GM19238 (cell line): ENCODE data around the gene CCDC171.

Experiments
- DNase-seq: peaks from one replicate; pipeline ENCODE4 v3.0.0; 2011; ENCODE audit warnings: low spot score; ENCODE audit not compliant: insufficient read length

The CCDC171 gene

GRCh38 chr9:15977438-15977837 lies 424.6 kb downstream of the CCDC171 start:
- no peak for DNase-seq

GRCh38 chr9:15982182-15982581 lies 429.3 kb downstream of the CCDC171 start:
- no peak for DNase-seq

- no peak for DNase-seq
These were observed 446.8 kb downstream of the CCDC171 start for GRCh38 chr9:15999422-16000339.

- DNase-seq, result no peak
These were observed 448.0 kb downstream of the CCDC171 start for GRCh38 chr9:16000811-16001210.

- no peak for DNase-seq
These were observed 449.0 kb downstream of the CCDC171 start for GRCh38 chr9:16001856-16002255.

GRCh38 chr9:16002816-16003215 lies 450.0 kb downstream of the CCDC171 start:
- no peak for DNase-seq

GRCh38 chr9:16003785-16004184 lies 450.9 kb downstream of the CCDC171 start:
- no peak for DNase-seq

GRCh38 chr9:16004613-16005012 lies 451.8 kb downstream of the CCDC171 start:
- DNase-seq, result no peak

GRCh38 chr9:16010221-16010620 lies 457.4 kb downstream of the CCDC171 start:
- DNase-seq, result no peak

GRCh38 chr9:16012621-16013020 lies 459.8 kb downstream of the CCDC171 start:
- DNase-seq, result no peak

- DNase-seq, result no peak
These were observed 460.5 kb downstream of the CCDC171 start for GRCh38 chr9:16013366-16013765.

- DNase-seq, result no peak
These were observed 461.0 kb downstream of the CCDC171 start for GRCh38 chr9:16013826-16014225.

- DNase-seq, result no peak
These were observed 469.4 kb downstream of the CCDC171 start for GRCh38 chr9:16022228-16022627.

GRCh38 chr9:16023446-16023845 lies 470.6 kb downstream of the CCDC171 start:
- DNase-seq, result no peak
